Body of pancreas (tissue), 4 donors: Measurements from ENCODE around the gene PCGF3. TPM values are rescaled to one million over a fixed set of nuclear protein-coding genes. Genes with fewer than 3 reads are reported as not detected.
"Not testable (repeated sequence)": the region's sequence is repeated elsewhere in the genome, so short reads cannot be mapped to it uniquely, and the experiment has no call there.

Experiments used
- ATAC-seq: fragments of 150-250 bp; one replicate; pipeline ENCODE4 v1.9.1; 2016
- DNase-seq, 4 donors: peaks; one replicate each; pipeline ENCODE4 v3.0.0-alpha.2; 2019
- H3K27ac ChIP-seq, 4 donors: fragments of 200-600 bp; sonication (generic); 1 replicate in 3 of 4; 2 replicates in 1 of 4; pipeline versions ENCODE4 v1.5.1 to v1.6.1; 2016 to 2019; ENCODE audit warnings: mild to moderate bottlenecking in 1 of 4, mixed read lengths in 1 of 4, moderate library complexity in 1 of 4
- H3K27me3 ChIP-seq, 2 donors: fragments of 200-600 bp; sonication (generic); one replicate each; pipeline ENCODE4 v1.6.0; 2016; ENCODE audit warnings: mild to moderate bottlenecking in 1 of 2
- H3K36me3 ChIP-seq, 2 donors: fragments of 200-600 bp; sonication (generic); replicated peaks in 1 of 2; 2 replicates each; pipeline ENCODE4 v1.5.1; 2016; ENCODE audit warnings: low read depth in 2 of 2; ENCODE audit not compliant: insufficient read depth in 1 of 2
- H3K4me1 ChIP-seq: fragments of 200-600 bp; sonication (generic); one replicate; pipeline ENCODE4 v1.6.0; 2016
- H3K4me3 ChIP-seq, 2 donors: fragments of 200-600 bp; sonication (generic); 1 replicate in 1 of 2; 2 replicates in 1 of 2; pipeline ENCODE4 v1.5.1; 2016 to 2019
- H3K9me3 ChIP-seq, 3 donors: fragments of 200-600 bp; sonication (generic); 1 replicate in 2 of 3; 2 replicates in 1 of 3; pipeline ENCODE4 v1.5.1; 2016
- CTCF ChIP-seq, 7 experiments: fragments of 450-650 bp in 4 of 7; fragments of 200-600 bp in 3 of 7; sonication (generic) in 3 of 7; IDR thresholded peaks; one replicate each; pipeline ENCODE4 v1.5.1; 2016 to 2019; ENCODE audit warnings: antibody characterized with exemption in 7 of 7
- POLR2A ChIP-seq, 3 donors: fragments of 450-650 bp; IDR thresholded peaks; one replicate each; pipeline ENCODE4 v1.6.1; 2016; ENCODE audit warnings: antibody characterized with exemption in 3 of 3, mild to moderate bottlenecking in 2 of 3
- WGBS, 2 donors: methylation state at CpG; one replicate each; pipeline ENCODE4 v1.1.5; 2017; 5-methylcytosine and 5-hydroxymethylcytosine counted together
- intact Hi-C: fragments of 100-400 bp; cut with DNase I; formaldehyde crosslinking; loops from one replicate; pipeline ENCODE4 v1.15.1; 2023
- total RNA-seq, 2 donors: library from RNA; depleted of rRNA; stranded (reverse); fragments of >200 nt; gene quantifications; one replicate each; pipeline ENCODE4 v1.1.0, GENCODE V29; 2016

The PCGF3 gene
- total RNA-seq, 2 donors from 2014 or later = 16.8 to 31.1 TPM

- 67 to 82% methylated on average over 6 of the region's 6 CpGs for WGBS, 2 donors
- no peak overlapping the region for H3K4me3 ChIP-seq
- intact Hi-C loops = no loop called here
- H3K36me3 ChIP-seq = no peaks in the 10 kb centered on the region
- H3K9me3 ChIP-seq = no peaks in the 10 kb centered on the region
- no peak overlapping the region for H3K27ac ChIP-seq
- no peaks in the 10 kb centered on the region for H3K4me1 ChIP-seq
- ATAC-seq (no peak), DNase-seq (no peak)
- H3K27me3 ChIP-seq = no peaks in the 10 kb centered on the region
- TF ChIP-seq POLR2A (IDR thresholded peaks at IDR 0.05) (no peak), CTCF (IDR thresholded peaks at IDR 0.05) (no peak)
Observed at GRCh38 chr4:727576-727975, 21.9 kb downstream of the PCGF3 start.

- DNase-seq (no peak), ATAC-seq (no peak)
- WGBS, 2 donors = 92% methylated on average over 11 to 20 of the region's 20 CpGs
- Histone ChIP-seq H3K36me3 (peaks cover 0 to 12% of the 10 kb centered on the region in 2 donors), H3K4me3 (no peak overlapping the region), H3K9me3 (no peaks in the 10 kb centered on the region), H3K4me1 (no peaks in the 10 kb centered on the region), H3K27me3 (no peaks in the 10 kb centered on the region), H3K27ac (no peak overlapping the region)
- TF ChIP-seq POLR2A (IDR thresholded peaks at IDR 0.05) (no peak), CTCF (IDR thresholded peaks at IDR 0.05) (no peak)
- intact Hi-C loops = no loop called here
Observed at GRCh38 chr4:729336-730315, 24.0 kb downstream of the PCGF3 start.

- WGBS, 2 donors = 87 to 100% methylated on average over 5 to 24 of the region's 27 CpGs
- ATAC-seq = no peak
Observed at GRCh38 chr4:730511-730910, 24.9 kb downstream of the PCGF3 start.

GRCh38 chr4:730946-731904 is 25.6 kb downstream of the PCGF3 start:
- ATAC-seq = not testable (repeated sequence)
- WGBS, 2 donors = 96 to 97% methylated on average over 15 to 32 of the region's 68 CpGs
- H3K36me3 ChIP-seq = peaks cover 10 to 20% of the 10 kb centered on the region in 2 donors

More at GRCh38 chr4:730511-730910, 24.9 kb downstream of the PCGF3 start:
- no peaks in the 10 kb centered on the region for H3K4me1 ChIP-seq
- no peak for TF ChIP-seq CTCF (IDR thresholded peaks at IDR 0.05)
- no peak for TF ChIP-seq POLR2A (IDR thresholded peaks at IDR 0.05)
- H3K36me3 ChIP-seq = peaks cover 9 to 20% of the 10 kb centered on the region in 2 donors
- no peak overlapping the region for H3K27ac ChIP-seq
- no peak for DNase-seq
- H3K27me3 ChIP-seq = no peaks in the 10 kb centered on the region
- intact Hi-C loops = no loop called here
- no peaks in the 10 kb centered on the region for H3K9me3 ChIP-seq
- H3K4me3 ChIP-seq = no peak overlapping the region

GRCh38 chr4:731954-732353 is 26.3 kb downstream of the PCGF3 start:
- intact Hi-C loops, H3K9me3 ChIP-seq, H3K27me3 ChIP-seq, H3K4me3 ChIP-seq, DNase-seq, ATAC-seq, H3K4me1 ChIP-seq, H3K27ac ChIP-seq: not testable (repeated sequence)
- peaks cover 10 to 20% of the 10 kb centered on the region in 2 donors for H3K36me3 ChIP-seq
- 83% methylated on average over 6 of the region's 27 CpGs; no CpG with 5 or more reads in 1 of the 2 donors for WGBS, 2 donors

More at GRCh38 chr4:730946-731904, 25.6 kb downstream of the PCGF3 start:
- H3K27ac ChIP-seq, H3K27me3 ChIP-seq, H3K4me1 ChIP-seq, intact Hi-C loops, DNase-seq, H3K9me3 ChIP-seq, H3K4me3 ChIP-seq: not testable (repeated sequence)
